NCI-H2196 treated with DMSO at 0.1 percent for 48 hours (cell line): ENCODE data around the gene TLE2.
"Not testable (repeated sequence)": the region's sequence is repeated elsewhere in the genome, so short reads cannot be mapped to it uniquely, and the experiment has no call there.

ENCODE experiments used
- DNase-seq: peaks from one replicate; lab custom pipeline; 2025; ENCODE audit not compliant: unreplicated experiment; lab: John Stamatoyannopoulos, UW

TLE2 gene

DNA sequence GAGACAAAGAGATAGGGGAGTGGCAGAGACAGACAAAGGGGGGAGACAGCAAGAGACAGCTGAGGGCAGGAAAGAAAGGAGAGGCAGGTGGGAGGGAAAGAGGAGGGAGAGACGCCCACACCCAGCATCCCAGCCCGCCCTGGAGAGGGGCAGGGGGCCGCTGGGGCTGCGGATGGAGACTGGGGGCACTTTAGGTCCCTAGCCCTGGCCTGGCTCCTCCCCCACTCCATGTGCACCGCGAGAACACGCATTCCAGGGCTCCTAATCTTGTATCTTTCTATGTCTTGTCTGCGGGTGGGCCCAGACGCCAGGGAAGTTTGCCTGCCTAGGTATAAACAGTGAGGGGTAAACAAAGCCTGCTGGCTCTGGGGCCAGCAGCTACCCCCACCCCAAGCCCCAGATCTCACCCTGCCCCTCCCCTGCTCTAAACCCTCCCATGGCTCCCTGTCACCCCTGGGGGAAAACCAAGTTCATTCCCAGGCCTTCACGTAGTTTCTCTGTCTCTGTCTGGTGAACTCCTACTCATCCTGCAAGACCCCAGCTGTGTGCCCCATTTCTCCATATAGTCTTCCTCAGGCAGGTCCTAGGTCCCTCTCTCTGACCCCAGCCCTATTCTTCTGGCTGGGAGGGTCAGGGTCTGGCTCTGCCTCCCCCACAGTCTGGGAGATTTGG lies 27.5 kb upstream of the TLE2 start:
- peak; percentile 81 for DNase-seq

DNA sequence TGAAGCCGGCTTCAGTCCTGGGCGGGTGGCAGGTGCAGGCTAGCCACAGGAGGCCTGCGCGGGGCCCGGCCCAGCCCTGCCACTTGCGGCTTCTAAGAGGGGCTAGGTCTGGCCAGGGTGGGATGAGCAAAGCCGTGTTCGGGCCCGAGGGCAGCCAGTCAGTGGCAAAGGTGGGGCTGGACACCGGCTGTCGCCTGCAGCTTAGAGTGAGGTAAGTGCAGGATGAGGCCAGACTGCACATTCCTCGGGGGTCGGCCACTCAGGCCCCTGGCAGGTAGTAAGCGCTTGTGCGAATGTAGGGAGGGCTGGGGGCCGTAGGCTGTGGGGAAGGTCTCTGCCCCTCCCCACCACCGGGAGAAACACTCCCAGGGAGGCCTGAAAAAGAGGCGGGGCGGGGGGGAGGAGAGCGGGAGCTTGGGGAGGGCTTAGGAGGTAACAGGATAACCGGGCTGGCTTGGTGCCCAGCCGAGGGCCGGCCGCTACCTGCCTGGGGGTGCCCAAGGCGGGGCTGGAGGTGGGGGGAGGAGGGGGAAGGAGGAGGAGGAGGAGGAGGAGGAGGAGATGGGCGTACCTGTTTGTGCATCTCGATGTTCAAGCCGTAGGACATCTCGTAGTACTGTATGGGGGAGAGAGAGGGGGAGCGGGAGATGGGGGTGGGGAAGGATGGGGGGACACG lies 26.8 kb upstream of the TLE2 start:
- peak; percentile 81 for DNase-seq

DNA sequence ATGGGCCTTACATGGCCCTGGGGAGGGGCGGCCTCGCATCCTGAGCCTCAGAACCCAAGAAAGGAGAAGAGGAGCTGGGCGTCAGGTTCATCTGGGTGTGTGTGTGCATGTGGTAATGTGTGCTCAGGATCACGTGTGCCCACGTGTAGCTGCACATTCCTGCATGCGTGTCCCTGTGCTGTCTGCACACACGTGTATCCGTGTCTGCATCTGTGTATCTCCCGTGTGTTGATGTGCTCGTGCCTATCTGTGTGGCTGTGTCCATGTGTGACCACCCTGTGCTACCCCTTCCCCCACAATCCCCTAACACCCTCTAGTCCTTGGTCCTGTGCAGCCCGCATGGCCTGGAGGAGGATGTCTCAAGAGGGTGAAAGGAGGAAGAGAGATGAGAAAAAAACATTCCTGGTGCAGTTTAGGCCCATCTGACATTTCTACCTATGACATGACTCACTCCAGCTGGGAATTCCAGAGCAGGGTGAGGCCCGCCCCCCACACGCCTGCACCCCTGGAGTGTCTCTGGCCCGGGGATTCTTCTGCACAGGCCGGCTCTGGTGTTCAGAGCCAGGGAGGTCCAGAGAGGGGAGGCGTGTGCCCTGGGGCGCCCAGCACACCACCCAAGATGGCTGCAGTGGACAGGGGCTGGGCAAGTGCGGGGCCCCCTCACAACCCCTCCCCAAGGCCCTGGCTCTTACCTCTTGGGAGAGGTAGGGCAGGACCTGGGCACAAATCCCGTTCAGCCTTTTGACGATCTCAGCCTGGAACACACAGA lies 26.1 kb upstream of the TLE2 start:
- DNase-seq, result no peak

DNA sequence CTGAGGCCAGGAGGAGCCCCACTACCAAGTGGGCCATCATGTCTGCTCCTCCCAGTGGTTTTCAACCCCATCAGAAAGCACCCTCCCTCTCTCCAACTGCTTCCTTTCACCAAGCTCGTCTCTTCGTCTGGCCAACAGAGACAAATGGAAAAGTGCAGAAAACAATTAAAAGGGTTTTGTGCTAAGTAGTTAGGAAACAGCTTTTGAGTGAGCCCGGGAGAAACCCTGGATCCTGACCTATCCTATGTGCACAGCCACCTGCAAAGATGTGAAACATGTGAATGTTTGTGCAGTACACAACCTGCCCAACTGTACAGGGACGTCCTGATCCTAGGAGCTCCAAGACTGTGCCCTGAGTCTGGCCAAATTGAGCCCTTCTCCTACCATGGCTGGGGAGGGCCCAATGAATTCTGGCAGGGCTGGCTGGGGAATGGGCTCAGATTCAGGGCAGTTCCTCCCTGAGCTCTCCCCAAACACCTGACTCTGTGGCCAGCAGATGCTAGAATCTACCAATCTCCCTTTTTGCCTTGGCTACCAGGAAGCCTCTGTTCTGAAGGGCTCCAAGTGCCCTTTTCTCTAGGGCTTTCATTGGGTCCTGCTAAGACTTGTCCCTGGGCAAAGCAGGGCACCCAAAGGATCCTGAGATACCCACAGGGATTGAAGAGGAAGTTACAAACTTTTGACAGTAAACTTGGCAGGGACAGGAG lies 25.3 kb upstream of the TLE2 start:
- DNase-seq, result no peak

DNA sequence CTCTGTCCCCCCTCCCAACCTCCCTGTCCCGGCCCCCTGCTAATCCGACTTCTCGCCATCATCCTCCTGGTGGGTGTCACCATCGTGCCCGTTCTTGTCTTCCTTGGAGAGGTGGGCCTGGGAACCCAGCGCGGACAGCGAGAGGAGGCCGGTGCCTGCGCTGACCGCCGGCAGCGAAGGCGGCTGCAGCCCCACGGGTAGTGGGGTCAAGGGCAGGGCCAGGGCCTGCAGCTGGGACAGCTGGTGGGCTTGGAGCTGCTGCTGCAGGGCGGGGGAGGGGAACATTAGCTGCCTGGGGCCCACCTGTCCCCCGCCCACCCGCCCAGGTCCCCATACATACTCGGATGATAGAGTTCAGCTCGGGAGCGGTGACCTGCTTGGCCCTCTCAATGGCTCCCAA lies 24.7 kb upstream of the TLE2 start:
- no peak for DNase-seq

DNA sequence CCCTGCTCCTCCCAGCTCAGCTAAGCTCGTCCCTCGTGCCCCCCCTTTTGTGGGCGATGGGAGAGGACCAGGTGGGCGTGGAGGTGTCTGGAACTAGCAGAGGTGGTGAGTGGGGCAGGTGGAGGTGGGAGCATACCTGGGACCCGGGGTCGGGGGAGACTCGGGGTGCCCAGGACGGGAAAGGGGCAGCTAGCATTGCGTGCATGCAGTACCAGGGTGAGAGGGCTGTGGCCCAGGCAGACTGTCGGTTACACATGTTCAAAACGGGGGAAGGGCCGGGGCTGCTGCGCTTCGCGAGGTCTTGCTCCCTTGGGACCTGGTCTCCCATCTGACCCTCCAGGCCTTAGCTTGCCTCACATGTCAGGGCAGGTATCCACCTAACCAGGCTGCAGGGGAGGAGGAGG lies 24.1 kb upstream of the TLE2 start:
- no peak for DNase-seq

DNA sequence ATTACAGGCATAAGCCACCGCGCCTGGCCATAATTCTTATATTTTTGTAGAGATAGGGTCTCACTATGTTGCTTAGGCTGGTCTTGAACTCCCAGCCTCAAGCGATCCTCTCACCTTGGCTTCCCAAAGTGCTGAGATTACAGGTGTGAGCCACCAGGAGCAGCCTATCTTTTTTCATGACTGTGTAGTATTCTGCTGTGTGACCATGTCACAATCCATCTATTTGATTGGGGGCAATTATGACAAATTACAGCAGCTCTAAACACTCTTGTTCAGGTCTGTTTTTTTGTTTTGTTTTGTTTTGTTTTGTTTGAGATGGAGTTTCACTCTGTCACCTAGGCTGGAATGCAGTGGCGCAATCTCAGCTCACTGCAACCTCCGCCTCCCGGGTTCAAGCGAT lies 20.9 kb upstream of the TLE2 start:
- DNase-seq, result not testable (repeated sequence)

DNA sequence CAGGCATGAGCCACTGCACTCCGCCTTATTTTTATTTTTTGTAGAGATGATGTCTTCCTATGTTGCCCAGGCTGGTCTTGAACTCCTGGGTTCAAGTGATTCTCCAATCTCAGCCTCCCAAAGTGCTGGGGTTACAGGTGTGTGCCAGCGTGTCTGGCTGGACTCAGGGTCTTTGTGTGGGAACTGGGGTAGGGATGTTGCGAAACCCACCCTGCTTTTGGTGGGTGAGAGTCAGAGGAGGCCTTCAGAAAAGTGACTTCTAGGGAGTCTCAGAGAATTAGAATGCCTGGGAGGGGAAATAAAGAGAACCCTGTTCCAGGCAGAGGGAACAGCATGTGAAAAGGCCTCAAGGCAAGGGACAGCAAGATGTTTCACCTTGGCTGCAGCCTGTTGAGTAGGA lies 20.0 kb upstream of the TLE2 start:
- no peak for DNase-seq

DNA sequence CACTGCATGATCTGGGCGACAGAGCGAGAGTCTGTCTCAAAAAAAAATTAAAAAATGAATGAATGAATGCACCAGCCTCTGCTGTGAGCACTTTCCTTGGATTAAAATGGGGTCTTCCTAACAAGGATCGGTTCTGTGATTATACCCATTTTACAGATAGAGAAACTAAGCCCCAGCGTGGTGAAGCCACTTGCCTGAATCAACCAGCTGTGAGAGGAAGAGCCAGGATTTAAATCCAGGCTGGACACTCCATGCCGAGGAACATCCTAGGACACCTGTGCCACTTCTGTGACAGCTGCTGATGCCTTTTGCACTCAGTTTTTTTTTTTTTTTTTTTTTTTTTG lies 19.1 kb upstream of the TLE2 start:
- DNase-seq, result no peak

DNA sequence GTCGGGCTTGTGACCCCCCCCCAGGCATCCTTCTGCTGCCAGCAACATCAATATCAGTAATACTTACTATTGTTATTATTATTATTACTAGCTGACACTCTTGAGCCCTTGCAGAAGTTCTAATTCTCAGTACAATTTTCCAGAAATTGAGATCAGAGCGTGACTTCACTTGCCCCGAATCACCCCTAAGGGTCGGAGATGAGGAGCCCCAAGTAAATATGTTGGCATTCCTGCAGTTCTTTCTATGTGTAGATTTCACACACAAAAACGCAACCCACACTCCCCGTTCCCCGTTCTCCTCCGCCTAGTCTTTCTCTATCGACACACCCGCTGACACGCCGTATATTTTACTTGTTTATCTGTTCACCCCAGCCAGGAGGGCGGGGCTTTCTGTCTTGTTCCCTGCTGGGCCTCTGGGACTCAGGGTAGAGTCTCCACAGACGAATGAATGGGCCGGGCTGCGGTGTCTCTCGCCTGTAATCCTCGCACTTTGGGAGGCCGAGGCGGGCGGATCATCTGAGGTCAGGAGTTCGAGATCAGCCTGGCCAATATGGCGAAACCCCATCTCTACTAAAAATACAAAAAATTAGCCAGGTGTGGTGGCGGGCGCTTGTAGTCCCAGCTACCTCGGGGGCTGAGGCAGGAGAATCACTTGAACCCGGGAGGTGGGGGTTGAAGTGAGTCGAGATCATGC lies 18.6 kb upstream of the TLE2 start:
- peak; percentile 60 for DNase-seq

DNA sequence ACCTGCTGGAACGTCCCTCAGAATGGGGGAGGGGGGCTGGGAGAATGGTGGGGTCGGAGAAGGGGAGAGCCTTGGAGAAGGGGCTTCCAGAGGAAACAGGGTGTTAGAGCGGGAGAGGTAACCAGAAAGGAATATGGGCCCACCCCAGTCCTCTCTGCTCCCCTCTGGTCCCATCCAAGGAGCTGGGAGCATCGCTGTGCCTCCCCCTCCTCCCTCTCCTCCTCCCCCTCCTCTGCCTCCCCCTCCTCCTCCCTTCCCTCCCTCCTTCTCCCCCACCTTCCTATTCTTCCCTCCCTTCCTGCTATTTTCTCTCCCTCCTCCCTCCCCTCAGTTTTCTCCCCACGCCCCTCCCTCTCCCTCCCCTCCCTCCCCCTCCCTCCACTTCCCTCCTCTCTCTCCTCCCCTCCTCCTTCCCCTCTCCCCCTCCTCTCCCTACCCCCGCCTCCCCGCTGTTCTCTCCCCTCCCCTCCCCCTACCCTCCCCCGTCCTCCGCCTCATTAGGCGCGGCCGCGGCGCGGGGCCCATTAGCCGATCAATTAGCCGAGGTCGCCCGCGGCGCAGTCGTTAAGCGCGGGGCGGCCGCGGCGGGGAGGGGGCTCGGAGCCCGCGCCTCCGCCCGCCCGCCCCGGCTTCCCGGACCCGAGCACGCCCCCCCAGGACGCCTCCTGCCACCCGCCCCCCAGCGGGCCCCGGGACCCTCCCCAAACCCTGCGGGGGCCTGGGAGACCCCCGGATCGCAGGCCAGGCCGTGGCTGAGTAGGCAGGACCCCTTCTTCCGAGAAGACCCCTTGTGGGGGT lies 17.8 kb upstream of the TLE2 start:
- peak; percentile 42 for DNase-seq

DNA sequence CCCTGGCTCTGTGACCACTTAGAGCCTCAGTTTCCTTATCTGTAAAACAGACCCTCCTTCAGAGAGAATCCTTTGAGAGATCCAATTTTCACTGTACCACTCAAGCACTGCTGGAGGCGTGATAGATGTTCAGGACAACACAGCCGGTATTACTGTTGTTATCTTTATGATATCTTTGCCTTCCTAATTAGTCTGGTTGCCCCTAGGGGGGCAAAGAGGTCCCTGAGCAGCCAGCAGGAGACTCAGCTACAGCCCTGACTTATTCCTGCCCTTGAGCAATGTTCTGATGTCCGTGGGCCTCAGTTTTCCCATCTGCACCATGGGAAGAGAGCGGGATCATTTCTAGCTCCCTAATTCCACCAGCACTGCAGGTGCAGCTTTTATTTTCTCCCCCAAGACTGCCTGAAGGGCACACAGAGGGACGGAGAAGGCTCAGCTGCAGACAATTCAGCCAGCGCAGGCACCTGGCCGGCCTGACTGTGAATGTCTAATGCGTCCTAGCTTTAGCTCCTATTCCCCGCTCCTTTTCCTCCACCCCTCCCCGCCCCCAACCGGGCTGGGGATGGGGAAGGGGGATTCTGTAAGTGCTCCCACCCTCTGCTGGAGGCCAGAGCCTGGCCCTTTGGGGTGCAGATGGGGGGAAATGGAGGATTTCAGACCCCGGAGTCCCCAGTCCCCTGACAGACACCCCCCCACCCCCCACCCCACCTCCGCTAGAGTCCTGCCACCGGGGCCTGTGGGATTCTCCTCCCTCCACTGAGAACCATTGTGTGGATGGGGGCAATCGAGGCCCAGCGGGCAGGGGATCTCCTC lies 17.0 kb upstream of the TLE2 start:
- DNase-seq, result no peak

DNA sequence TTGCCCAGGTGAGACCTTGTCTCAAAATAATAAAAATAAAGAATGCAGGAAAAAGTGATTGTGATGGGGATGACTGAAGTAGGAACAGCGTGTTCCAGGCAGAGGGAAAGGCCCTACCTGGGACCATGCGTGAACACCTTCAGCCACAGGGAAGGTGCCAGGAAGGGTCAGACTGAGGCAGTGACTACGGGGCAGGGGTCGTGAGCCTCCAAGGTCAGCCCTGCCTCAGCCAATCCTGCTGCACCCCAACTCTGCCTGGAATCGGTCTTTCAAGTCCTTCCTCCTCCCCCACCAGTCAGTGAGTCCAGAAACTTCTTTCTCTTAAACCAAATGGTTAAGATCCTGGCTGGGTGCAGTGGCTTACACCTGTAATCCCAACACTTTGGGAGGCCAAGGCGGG lies 16.1 kb upstream of the TLE2 start:
- no peak for DNase-seq

DNA sequence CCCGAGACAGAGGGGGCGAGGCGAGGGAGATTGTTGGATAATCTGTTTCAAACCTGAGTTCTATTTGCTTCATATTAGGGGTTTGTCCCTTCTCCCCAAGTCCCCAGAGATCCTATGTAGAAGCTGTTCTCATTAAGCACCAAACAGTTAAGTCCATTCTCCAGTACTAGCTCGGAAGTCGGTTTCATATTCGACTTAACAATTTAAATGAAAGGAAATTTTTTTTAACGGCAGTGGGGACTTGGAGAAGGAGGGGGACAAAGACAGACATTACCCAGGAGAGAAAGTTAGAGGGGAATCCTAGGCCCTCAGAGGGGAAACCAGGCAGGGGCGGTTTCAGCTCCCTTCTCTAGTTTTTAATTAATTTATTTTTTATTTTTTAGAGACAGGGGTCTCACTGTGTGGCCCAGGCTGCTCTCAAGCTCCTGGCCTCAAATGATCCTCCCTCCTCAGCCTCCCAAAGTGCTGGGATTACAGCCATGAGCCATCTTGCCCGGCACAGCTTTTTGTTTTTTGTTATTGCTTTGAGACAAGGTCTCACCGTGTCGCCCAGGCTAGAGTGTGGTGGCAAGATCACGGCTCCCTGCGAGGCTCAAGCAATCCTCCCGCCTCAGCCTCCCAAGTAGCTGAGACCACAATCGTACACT lies 13.7 kb upstream of the TLE2 start:
- no peak for DNase-seq

DNA sequence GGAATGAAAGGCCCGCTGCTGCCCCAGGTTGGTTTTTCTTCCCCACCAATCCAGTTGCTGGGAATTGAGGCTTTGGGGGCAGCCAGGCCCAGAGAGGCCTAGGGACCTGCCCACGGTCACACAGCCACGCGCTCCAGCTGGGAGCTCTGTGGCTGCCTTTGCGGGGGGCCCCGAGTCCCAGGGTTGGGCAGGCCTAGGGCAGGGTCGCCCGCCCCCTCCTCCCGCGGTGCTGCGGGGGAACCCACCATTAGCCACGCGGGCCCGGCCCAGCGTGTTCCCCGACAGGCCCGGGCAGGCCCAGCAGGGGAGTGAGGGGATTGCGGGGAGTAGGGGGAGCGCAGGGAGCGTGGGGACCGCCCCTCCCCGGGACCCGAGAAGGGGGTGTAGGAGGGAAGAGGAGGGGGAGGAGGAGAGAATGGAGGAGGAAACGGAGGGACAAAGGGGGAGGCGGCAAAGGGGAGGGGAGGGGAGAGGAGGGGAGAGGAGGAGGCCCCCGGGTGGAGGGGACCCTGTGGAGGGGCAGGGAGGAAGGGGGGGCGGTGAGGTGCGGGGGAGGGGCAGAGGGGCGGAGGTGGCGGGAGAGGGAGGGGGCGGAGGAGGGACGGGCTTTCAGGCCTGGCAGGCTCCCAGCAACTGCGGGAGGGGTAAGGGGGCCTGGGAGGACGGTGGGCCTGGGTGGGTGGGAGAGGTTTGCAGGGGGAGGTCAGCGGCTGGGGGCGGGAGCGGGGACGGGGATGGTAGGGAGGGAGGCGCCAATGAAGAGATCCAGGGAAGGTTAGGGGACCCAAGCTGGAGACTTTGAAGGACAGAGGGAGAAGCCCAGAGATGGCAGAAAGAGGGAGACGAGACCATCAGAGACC lies 12.9 kb upstream of the TLE2 start:
- no peak for DNase-seq

DNA sequence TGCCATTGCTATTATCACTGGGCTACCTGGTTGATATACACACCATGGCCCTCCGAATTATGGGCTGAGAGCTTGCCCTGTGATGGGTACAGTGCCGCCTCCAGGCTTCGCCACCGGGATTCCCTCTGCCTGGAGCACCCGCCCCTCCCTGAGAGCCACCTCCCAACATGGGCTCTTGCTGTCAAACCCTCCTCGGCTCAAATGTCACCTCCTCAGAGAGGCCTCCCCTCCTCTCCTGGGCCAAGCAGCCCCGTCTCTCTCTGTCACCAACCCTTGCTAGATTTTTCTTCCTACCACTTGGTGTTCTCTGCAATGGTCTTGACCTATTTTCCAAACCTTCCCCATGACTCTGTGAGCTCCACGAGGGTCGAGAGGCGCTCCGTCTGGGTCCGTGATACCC lies 12.2 kb upstream of the TLE2 start:
- DNase-seq, result no peak

DNA sequence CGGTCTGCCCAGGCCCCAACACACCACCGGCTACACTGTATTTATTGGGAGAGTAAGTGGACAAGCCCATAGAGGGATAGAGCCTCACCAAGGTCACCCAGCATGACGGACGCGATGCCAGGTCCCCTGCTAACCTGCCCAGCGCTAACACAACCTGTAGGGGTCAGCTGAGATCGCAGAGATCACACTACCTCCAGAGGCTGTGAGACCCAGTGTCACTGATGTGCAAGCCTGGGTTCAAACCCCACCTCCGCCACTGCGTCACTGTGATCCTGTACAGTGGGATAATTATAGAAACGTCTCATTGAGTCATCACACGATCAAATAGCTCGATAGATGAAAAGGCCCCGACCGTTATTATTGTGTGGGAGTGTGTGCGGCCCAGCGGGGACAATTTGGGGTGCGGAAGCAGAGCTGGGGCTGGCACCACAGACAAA lies 10.6 kb upstream of the TLE2 start:
- DNase-seq, result no peak

DNA sequence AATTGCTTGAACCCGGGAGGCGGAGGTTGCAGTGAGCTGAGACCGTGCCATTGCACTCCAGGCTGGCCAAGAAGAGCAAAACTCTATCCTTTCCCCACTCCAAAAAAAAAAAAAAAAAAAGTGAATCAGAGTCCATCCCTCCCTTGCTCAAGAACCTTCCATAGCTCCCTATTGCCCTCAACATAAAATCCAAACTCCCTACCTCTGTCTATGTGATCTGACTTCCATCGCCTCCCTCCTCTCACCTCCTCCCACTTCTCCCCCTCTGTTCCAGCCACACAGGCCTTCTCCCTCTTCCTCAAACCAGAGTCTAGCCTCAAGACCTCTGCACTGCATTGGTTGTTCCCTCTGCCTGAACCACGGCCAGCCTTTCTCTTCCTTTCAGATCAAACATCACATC lies 10.0 kb upstream of the TLE2 start:
- no peak for DNase-seq
